ENCODE results near the gene KCNS1. TPM values are rescaled to one million over a fixed set of nuclear protein-coding genes. Genes with fewer than 3 reads are reported as not detected.

Gene KCNS1
- total RNA-seq, 1 donor = 0.86 TPM

- DNase-seq (ENCODE audit: low read depth) = no peak
- no peak for TF ChIP-seq CTCF (IDR thresholded peaks at IDR 0.05; ENCODE audit: insufficient read depth, low read depth, low read length)
- no peak overlapping the region for H3K4me3 ChIP-seq (ENCODE audit: low read depth, low read length)
Observed at GRCh38 chr20:45053430-45054351, 47.2 kb downstream of the KCNS1 start.

GRCh38 chr20:45052698-45053429 is 48.1 kb downstream of the KCNS1 start:
- no peak overlapping the region for H3K4me3 ChIP-seq (ENCODE audit: low read depth, low read length)
- DNase-seq (ENCODE audit: low read depth) = peak; percentile 49
- TF ChIP-seq CTCF (IDR thresholded peaks at IDR 0.05; ENCODE audit: insufficient read depth, low read depth, low read length) = no peak

GRCh38 chr20:45051204-45052060 is 49.5 kb downstream of the KCNS1 start:
- no peak for DNase-seq (ENCODE audit: low read depth)
- TF ChIP-seq CTCF (IDR thresholded peaks at IDR 0.05; ENCODE audit: insufficient read depth, low read depth, low read length) = no peak
- H3K4me3 ChIP-seq (ENCODE audit: low read depth, low read length) = no peak overlapping the region

GRCh38 chr20:45049904-45050471 is 50.9 kb downstream of the KCNS1 start:
- no peak for TF ChIP-seq CTCF (IDR thresholded peaks at IDR 0.05; ENCODE audit: insufficient read depth, low read depth, low read length)
- DNase-seq (ENCODE audit: low read depth) = no peak
- H3K4me3 ChIP-seq (ENCODE audit: low read depth, low read length) = no peak overlapping the region

GRCh38 chr20:45049438-45049837 is 51.5 kb downstream of the KCNS1 start:
- DNase-seq (ENCODE audit: low read depth) = no peak
- TF ChIP-seq CTCF (IDR thresholded peaks at IDR 0.05; ENCODE audit: insufficient read depth, low read depth, low read length) = no peak
- no peak overlapping the region for H3K4me3 ChIP-seq (ENCODE audit: low read depth, low read length)

- no peak overlapping the region for H3K4me3 ChIP-seq (ENCODE audit: low read depth, low read length)
- no peak for DNase-seq (ENCODE audit: low read depth)
- no peak for TF ChIP-seq CTCF (IDR thresholded peaks at IDR 0.05; ENCODE audit: insufficient read depth, low read depth, low read length)
Observed at GRCh38 chr20:45047581-45048119, 53.3 kb downstream of the KCNS1 start.
